Prostate gland (tissue), 2 donors: Measurements from ENCODE around the gene STK11. TPM values are rescaled to one million over a fixed set of nuclear protein-coding genes. Genes with fewer than 3 reads are reported as not detected.
A peak's percentile ranks its signal among the peaks of the same experiment; 100 is the strongest.

Experiments used
- DNase-seq: peaks from one replicate; pipeline ENCODE4 v3.0.0-alpha.2; 2019; ENCODE audit warnings: low spot score
- H3K27ac ChIP-seq, 2 donors: fragments of 200-600 bp; sonication (generic); 2 replicates each; pipeline ENCODE4 v1.5.1; 2017 to 2019
- H3K27me3 ChIP-seq: fragments of 200-600 bp; sonication (generic); replicated peaks from 2 replicates; pipeline ENCODE4 v1.5.1; 2019; ENCODE audit not compliant: insufficient read depth
- H3K36me3 ChIP-seq, 2 donors: fragments of 200-600 bp; sonication (generic); 1 replicate in 1 of 2; 2 replicates in 1 of 2; pipeline versions ENCODE4 v1.5.1 to v1.8.1; 2017 to 2019
- H3K4me1 ChIP-seq: fragments of 200-600 bp; sonication (generic); replicated peaks from 2 replicates; pipeline ENCODE4 v1.5.1; 2019
- H3K4me3 ChIP-seq, 2 donors: fragments of 200-600 bp; sonication (generic); 2 replicates each; pipeline ENCODE4 v1.5.1; 2017 to 2019
- H3K9me3 ChIP-seq: fragments of 200-600 bp; sonication (generic); 2 replicates; pipeline ENCODE4 v1.5.1; 2017
- POLR2A ChIP-seq: fragments of 450-650 bp; IDR thresholded peaks from one replicate; pipeline ENCODE4 v1.6.1; 2016; ENCODE audit warnings: antibody characterized with exemption, mild to moderate bottlenecking
- POLR2AphosphoS5 ChIP-seq: sonication (generic); formaldehyde crosslinking; IDR thresholded peaks from one replicate; pipeline ENCODE4 v1.6.1; 2017; ENCODE audit warnings: antibody characterized with exemption
- WGBS: methylation state at CpG from one replicate; pipeline ENCODE4 v1.1.5; 2018; 5-methylcytosine and 5-hydroxymethylcytosine counted together
- intact Hi-C: fragments of 100-400 bp; cut with DNase I; formaldehyde crosslinking; loops from one replicate; pipeline ENCODE4 v1.14.2; 2022
- total RNA-seq, 2 donors: library from RNA; depleted of rRNA; stranded (reverse); fragments of >200 nt; gene quantifications; one replicate each; pipeline ENCODE4 v1.1.0, GENCODE V29; 2016
- TF ChIP-seq, protein P1 (sequence below), 4 experiments: fragments of 200-600 bp in 2 of 4; fragments of 450-650 bp in 2 of 4; sonication (generic) in 2 of 4; IDR thresholded peaks; 1 replicate in 3 of 4; 2 replicates in 1 of 4; pipeline ENCODE4 v1.5.1; 2016 to 2019; ENCODE audit warnings: antibody characterized with exemption in 4 of 4, mild to moderate bottlenecking in 2 of 4, moderate library complexity in 2 of 4

Gene STK11
- total RNA-seq, 2 donors from 2014 or later = 75.1 to 157 TPM

DNA sequence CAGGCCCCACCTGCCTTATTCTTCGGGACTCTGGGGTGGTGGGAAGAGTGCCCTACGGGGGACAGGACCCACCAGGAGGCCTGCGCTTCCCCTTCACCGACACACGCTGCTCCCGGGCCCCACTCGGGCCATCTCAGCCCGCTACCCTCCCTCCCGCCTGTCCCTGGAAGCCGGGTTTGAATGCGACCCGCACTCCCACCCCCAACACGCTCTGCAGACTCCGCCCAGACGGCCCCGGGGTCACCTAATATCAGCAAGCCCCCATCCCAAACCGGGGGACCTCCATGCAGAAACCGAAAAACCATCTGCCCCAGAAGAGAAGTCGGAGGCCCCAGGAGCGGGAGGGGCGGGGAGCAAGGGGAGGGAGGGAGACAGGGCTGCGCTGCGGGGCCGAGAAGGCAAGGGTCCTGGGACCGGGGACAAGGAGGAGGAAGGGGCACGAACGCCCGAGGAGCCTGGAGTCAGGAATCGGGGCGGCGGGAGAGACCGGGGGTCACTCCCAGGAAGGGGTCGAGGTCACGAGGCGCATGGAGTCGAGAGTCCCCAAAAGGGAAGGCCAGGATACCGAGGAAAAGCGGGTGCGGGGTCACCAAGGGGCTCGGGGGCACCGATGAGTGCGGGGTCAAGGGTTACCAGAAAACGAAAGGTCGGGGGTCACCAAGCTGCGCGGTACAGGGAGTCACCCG is 32.3 kb upstream of the STK11 start:
- TF ChIP-seq, protein P1, sequence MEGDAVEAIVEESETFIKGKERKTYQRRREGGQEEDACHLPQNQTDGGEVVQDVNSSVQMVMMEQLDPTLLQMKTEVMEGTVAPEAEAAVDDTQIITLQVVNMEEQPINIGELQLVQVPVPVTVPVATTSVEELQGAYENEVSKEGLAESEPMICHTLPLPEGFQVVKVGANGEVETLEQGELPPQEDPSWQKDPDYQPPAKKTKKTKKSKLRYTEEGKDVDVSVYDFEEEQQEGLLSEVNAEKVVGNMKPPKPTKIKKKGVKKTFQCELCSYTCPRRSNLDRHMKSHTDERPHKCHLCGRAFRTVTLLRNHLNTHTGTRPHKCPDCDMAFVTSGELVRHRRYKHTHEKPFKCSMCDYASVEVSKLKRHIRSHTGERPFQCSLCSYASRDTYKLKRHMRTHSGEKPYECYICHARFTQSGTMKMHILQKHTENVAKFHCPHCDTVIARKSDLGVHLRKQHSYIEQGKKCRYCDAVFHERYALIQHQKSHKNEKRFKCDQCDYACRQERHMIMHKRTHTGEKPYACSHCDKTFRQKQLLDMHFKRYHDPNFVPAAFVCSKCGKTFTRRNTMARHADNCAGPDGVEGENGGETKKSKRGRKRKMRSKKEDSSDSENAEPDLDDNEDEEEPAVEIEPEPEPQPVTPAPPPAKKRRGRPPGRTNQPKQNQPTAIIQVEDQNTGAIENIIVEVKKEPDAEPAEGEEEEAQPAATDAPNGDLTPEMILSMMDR (IDR thresholded peaks at IDR 0.05) = no peak
- no peak for TF ChIP-seq POLR2AphosphoS5
- TF ChIP-seq POLR2A = no peak
- no peaks in the 10 kb centered on the region for H3K9me3 ChIP-seq
- peak overlapping the region; percentile 89 to 97 for H3K27ac ChIP-seq
- no peaks in the 10 kb centered on the region for H3K27me3 ChIP-seq
- H3K4me1 ChIP-seq = peaks cover 22% of the 10 kb centered on the region
- intact Hi-C loops = loop anchor here (5.0 kb wide), 1 partner anchor 41 kb away; no protein-coding TSS in a partner anchor
- no peak for DNase-seq
- H3K4me3 ChIP-seq = peak overlapping the region; percentile 91 to 100
- no peaks in the 10 kb centered on the region for H3K36me3 ChIP-seq
- WGBS = 2% methylated on average over 47 of the region's 47 CpGs

DNA sequence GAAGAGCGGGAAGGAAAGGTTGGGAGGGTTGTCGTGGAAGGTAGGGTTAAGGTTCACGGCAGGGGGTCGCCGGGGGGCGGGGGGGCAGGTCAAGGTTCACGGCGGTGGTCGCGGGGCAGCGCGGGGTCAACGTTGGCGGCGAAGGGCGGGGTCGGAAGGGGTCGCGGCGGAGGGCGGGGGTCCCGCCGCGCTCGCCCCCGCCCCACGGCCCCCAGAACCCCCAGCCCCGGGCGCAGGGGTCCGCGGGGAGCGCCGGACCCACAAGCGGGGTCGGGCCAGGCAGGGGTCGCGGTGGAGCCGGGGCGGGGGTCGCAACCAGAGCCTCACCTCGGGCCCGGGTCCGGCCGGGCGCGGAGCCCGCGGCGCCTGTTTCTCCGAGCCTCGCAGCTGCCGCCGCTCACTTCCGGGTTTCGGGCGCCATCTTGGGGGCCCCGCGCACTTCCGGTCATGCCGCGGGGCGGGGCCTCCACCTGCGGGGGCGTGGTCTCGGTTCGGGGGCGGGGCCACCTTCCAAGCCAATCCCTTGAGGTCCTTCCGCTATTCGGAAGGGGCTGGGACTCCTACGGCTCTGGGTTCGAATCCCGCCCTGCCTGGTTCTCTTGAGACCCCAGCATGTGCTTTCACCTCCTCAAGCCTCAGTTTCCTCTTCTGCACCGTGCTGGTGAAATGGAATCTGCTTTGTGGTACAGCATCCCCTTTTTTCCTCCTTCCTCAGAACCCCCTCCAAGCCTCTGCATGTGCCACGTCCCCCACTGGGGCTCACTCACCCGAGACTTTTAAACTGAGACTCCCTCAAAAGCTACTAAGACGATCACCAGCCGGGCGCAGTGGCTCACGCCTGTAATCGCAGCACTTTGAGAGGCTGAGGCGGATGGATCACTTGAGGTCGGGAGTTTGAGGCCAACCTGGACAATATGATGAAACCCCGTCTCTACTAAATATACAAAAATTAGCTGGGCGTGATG is 31.5 kb upstream of the STK11 start, which contains the start of gene SBNO2:
TSS of gene SBNO2 (minus strand) at position 424 of the 965 bp plus-strand sequence. CDS start 19,992 bp downstream, outside the sequence.
- peaks cover 22% of the 10 kb centered on the region for H3K4me1 ChIP-seq
- peak within 1 kb of the TSS; percentile 89 to 97 for H3K27ac ChIP-seq
- TF ChIP-seq, protein P1 (IDR thresholded peaks at IDR 0.05) = no peak
- peak; percentile 88 for TF ChIP-seq POLR2A
- TF ChIP-seq POLR2AphosphoS5 = peak; percentile 91
- no peaks in the 10 kb centered on the region for H3K27me3 ChIP-seq
- 14% methylated on average over 72 of the region's 84 CpGs for WGBS
- peak; percentile 80 for DNase-seq
- intact Hi-C loops = loop anchor here (5.0 kb wide), 1 partner anchor 42 kb away; no protein-coding TSS in a partner anchor
- H3K9me3 ChIP-seq = no peaks in the 10 kb centered on the region
- peak within 1 kb of the TSS; percentile 91 to 100 for H3K4me3 ChIP-seq
- no peaks in the 10 kb centered on the region for H3K36me3 ChIP-seq

DNA sequence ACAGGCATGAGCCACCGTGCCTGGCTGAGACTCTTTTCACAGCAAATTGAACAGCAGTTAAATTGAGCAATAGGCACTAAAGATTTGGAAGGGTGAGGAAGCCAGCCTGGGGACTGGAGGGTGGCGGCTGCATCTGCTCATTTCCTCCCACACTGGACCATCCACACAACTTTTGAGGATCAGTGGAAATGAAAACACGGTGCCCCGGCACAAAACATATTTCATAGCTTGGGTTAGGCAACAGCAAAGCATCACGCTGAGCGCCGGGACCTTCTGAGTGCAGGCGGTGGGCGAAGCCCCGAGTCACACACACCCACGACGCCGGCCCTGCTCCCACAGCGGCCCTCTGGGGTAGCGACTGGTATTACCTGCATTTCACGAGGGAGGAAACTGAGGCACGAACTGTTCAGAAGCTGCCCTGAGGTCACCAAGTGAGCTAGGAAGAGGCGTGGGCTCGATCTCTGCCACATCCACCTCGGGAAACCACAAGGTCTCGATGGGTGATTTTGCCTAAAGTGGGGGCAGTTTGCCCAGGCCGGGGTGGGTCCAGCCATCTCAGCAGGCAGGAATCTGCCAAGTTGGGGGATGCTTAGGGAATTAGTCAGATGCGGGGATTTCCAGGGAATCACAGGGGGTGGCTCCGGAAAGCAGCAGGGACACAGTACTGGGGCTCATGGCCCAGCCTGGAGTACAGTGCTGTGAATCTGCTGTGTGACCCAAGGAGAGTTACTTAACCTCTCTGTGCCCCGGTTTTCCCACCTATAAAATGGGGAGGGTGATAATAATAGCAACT is 28.1 kb upstream of the STK11 start:
- no peaks in the 10 kb centered on the region for H3K27me3 ChIP-seq
- H3K36me3 ChIP-seq = no peaks in the 10 kb centered on the region
- no peak for TF ChIP-seq POLR2A
- TF ChIP-seq, protein P1 (IDR thresholded peaks at IDR 0.05) = no peak
- no peak for TF ChIP-seq POLR2AphosphoS5
- 53% methylated on average over 25 of the region's 25 CpGs for WGBS
- intact Hi-C loops = no loop called here
- no peaks in the 10 kb centered on the region for H3K9me3 ChIP-seq
- no peak for DNase-seq
- peak overlapping the region in 1 of 2 donors; percentile 27 for H3K27ac ChIP-seq
- H3K4me1 ChIP-seq = no peaks in the 10 kb centered on the region
- H3K4me3 ChIP-seq = no peak overlapping the region

DNA sequence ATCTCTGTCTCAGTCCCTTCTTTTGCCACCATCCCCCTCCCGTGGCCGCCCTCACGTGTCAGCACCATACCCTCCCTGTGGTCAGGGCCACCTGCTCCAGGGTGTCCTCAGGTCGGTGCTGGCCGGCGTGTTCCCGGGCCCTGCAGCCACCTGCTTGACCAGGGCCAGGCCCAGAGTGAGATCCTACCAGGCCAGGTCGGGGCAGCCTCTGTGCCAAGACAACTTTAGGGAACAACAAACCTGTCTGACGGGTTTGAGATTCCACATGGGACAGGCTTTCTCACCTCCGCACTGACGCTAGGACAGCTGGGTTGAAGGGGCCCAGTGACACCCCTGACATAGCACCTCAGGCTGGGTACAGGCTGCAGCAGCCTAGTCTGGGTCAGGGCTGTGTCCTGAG is 24.0 kb upstream of the STK11 start:
- no peaks in the 10 kb centered on the region for H3K4me1 ChIP-seq
- no peaks in the 10 kb centered on the region for H3K36me3 ChIP-seq
- H3K4me3 ChIP-seq = no peak overlapping the region
- 54% methylated on average over 11 of the region's 11 CpGs for WGBS
- no peaks in the 10 kb centered on the region for H3K27me3 ChIP-seq
- DNase-seq = peak; percentile 90
- TF ChIP-seq POLR2A (peak; percentile 41), POLR2AphosphoS5 (peak; percentile 91)
- TF ChIP-seq, protein P1 (IDR thresholded peaks at IDR 0.05) = peak in 1 of 4 experiments; percentile 7
- intact Hi-C loops = no loop called here
- H3K27ac ChIP-seq = peak overlapping the region; percentile 72 to 76
- no peaks in the 10 kb centered on the region for H3K9me3 ChIP-seq
